NCI-H82 (cell line): ENCODE measurements around the gene ATP10A.

Experiments used
- DNase-seq: peaks from one replicate; lab custom pipeline; 2025; lab: John Stamatoyannopoulos, UW

The ATP10A gene

DNA sequence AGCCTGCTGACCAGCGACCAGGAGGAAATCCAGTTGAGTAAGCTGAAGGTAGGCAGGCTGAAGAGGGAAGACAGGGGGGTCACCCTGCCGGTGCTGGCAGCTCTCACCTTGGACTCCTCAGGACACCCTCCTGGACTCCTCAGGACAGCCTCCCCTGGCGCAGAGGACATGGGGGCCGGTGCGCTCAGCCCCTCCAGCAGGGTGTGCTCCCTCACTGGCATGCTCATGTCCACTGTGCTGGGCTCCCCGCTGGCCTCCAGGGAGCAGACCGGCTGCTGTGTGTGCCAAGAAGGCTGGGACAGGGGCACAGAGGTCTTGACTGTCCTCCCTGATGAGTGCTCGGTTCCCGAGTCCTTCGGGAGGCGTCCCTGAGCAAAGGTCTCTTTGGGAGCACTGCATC is 183.6 kb downstream of the ATP10A start:
- DNase-seq: no peak

DNA sequence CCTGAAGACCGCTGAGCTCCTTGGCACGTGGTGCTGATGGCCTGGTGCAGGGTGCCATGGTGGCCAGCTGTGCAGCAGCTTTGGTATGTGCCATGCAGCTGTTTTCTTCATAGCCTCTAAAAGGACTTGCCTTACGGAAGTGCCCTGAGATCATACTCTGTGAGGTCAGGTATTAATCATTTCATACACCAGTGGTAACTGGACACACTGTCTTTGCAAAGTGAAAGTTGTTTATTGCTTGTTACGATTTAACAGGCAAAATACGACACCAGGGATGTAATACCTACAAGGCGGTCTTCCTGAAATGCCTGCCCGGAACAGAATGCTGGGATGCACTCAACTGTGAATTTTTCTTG is 184.6 kb downstream of the ATP10A start:
- DNase-seq: no peak

DNA sequence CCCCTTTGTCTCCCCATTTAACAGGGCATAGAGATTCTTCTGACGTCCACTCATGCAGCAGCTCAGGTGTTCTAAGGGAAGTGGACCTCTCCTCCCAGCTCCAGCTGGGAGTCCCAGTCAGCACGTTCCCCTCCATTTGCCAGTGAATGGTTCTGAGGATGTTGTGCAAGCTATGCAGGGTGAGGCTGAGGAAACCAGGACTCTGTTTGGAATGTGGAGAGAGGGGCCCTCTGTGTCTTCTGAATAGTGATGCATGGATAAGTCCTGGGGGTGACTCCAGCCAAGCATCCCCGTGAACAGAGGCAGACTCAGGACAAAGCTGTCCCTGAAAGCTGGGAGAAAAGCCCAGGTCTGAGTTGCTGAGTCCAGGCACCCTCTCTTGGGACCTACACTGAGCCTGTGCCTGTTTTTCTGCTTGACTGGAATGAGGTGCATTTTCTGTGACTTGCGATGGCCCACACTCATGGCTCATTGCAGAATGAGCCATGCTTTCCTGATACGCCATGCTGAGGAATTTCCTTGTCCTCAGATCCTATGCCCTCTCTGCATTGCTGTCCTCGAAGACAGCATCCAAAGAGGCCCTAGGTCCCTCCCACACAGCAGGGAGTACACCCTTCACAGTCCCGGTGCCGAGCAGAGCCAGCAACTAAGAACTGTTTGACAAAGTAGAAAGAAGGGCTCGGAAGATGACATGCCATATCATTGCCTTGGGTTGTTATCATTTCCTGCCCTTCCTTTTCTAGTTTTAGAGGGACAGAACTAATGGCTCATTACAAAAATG is 185.2 kb downstream of the ATP10A start:
- DNase-seq: no peak

DNA sequence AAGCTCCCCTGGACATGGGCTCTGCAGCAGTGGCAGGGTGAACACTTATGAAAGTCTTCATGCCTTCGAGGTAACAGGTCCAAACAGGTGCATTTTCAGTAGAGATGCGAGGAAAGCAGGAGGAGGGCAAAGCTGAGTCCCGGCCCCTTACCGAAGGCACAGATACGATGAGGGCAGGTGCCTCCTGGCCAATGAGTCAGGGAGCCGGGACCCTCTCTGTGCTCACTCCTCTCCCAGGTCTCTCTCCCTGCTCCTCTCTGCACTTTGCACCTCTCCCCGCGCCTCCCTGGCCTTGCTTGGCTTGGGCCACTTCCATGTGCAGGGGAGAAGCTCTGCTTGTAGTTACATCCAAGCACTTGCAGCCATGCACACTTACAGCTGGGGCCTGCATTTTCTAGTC is 187.1 kb downstream of the ATP10A start:
- no peak for DNase-seq

DNA sequence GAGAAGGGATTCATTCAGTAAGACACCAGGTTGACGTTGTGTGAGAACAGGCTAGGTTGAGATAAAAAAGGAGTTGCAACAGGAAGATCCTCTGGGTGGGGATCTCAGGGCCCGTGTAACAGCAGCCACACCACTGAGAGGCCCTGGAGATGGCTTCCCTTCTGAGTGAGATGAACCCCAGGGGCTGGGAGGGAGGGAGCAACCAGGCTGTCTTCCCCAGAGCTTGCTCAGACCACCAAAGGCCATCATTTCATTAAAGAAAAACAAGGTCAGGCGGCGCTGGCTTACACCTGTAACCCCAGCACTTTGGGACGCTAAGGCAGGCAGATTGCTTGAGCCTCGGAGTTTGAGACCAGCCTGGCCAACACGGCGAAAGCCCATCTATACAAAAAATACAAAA is 187.7 kb downstream of the ATP10A start:
- DNase-seq: no peak

DNA sequence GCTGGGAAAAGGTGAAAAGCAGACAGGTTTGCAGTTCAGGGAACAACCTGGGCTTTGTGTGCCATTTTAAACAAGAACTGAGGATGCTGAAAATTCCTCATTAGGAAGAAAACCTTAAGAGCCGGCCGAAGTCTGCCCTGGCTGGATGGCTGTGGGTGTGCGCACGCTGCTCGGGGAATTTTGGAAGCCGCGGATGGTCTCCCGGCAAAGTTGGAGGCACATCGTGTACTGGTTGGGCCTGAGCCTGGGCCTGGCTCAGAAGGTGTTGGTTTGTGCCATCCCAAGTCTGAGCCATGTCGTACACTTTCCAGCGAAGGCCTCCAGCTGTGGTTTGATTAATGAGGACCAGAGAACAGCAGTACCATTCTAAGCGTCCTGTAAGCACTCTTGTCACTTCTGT is 188.2 kb downstream of the ATP10A start:
- DNase-seq: no peak

DNA sequence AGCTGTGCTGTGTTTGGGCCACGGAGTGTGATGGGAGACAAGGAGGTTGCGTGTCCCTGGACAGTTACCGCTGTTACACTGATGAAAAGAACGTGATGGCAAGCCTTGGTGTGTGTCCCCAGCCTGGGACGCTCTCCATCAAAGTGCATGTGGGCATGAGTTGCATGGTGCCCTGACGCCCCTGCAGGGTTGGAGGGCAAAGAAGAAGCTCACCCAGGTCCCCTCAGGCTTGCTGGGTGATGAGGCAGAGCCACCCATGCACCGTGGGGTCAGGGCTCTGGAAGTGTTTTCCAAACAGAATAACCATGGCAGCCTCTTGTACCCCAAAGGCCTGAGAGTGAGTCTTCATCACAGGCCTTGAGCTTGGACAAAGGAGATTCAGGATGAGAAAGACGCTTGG is 189.2 kb downstream of the ATP10A start:
- no peak for DNase-seq

DNA sequence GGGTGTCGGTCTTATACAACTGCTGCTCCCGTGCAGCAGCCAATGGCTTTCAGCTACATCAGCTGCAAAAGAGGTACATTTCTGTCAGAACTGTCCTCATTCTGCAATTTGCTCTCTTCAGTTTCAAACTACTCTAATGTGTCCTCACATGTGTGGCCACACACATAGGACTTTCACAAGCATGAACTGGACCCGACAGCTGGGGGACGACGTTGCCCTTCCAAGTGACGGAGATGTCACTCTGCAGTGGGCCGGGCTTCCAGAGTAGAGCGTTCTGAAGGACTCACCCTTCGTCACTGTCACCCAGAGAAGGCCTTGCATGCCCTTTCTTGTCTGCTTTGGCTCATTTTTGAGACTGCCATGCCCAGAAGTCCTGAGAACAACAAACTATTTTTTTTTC is 189.8 kb downstream of the ATP10A start:
- DNase-seq: no peak

DNA sequence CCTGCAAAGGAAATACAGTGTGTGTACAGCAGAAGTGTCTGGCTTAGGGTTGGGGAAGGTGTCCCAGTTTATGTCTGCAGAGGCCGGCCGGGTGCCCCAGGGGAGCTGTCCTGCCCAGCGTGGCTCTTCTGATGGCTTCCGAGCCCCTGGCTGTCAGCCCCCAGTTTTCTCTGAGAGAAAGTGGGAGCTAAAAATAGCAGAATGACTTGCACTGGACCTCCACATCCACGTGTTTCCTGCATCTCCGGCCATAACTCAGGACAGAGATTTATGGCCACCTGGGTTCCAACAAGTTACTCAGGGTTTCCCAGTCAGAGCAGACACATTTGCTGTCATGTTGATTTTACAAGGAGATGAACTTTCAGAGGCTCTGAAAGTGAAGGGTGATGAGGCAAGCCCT is 192.0 kb downstream of the ATP10A start:
- peak; percentile 52 for DNase-seq

DNA sequence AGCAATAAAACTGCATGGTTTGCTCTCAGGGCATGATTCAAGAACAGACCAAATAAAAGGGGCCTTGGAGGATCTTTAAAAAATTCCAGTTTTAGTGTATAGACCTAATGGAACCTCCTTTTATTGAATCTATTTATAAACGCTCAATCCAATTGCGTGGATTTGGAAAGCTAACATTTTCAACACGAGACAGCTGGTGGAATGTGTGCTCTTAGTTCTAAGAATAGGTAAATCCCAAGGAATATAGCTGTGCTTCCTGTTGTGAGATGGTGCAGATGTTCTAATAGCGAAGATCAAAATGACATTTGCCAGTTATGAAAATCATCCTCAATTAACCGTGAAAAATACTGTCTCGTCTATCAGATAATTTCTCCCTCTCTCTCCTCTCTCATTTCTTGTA is 192.5 kb downstream of the ATP10A start:
- peak; percentile 80 for DNase-seq

DNA sequence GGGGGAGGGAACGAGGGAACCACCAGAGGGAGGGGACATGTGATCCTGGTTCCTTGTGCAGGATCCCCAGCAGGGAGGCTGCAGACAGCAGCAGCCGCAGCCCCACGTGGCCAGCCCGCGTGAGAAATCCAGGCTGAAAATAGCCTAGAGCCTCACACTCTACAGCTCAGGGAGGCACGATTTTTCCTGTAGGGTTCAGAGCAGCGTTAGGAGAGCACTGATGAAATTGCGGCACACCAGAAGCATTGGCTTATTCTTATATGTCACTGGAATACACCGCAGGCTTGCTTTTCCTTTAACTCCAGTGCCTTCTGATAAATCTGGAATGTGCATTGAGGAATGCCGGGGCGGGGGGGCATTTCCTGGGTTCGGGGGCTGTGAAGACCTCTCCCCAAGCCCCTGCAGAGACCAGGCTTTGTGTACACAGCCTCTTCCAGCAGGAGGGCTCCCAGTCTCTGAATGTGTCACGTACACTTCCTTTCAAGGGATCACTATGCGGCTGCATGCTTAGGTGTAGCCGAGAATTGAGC is 193.0 kb downstream of the ATP10A start:
- peak; percentile 84 for DNase-seq

DNA sequence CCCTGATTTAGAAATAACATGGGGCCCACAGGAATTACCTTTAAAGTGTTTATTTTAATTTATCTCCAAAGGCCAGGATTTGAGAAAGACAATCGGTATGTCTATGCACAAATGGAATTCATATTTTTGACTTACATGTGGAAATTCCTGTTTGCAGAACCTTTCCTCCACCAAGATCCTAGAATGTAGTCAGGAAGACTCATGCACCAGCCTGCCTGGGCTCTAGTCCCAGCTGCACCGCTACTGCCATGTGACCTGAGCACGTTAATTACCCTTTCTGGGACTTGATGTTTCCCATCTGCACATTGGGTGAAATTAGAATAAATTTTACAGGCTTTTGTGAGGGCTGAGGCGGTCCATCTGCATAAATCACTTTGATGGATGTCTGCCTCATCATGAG is 194.2 kb downstream of the ATP10A start:
- DNase-seq: no peak

DNA sequence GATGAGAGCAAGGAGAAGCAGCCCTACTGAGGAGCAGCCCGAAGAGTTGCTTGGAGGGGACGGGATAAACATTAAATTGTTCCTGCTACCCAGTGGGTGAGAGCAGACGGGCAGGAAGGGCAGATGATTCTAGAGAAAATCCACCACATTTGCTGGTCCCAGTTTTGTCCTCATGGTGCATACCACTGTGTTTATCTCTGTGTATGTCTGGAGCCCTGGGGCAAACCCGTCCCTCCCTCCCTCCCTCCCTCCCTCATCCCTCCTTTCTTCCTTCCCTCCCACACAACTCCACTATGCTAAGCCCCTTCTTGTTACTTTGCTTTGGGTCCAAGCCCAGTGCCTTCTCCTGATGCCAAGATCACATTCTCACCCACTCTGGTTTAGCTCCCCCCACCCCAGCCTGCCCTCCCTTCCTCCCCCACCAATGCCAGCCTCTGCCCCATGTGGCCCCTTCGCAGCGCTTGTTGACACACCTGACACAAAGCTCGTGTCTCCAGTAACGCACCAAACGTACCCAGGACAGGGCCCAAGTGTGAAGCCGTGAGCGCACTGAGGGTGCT is 194.8 kb downstream of the ATP10A start:
- DNase-seq: no peak

DNA sequence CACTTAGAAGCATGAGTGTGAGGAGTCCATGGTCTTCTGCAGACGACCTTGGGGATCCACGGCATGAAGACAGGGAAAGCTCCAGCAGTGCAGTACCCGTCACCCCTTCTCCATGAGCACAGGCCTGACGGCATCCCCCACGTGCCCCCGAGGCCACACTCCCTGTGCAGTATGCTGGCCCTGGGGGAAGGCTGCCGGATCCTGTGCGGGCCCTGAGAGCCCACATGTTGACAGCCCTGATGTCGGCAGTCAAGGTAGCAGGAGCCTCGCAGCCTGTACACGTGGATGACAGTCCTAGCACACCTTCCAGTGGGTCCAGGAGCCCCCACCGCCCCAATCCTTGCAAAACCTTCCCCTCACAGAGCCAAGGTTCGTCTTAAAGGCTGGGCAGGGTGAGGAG is 195.3 kb downstream of the ATP10A start:
- no peak for DNase-seq

DNA sequence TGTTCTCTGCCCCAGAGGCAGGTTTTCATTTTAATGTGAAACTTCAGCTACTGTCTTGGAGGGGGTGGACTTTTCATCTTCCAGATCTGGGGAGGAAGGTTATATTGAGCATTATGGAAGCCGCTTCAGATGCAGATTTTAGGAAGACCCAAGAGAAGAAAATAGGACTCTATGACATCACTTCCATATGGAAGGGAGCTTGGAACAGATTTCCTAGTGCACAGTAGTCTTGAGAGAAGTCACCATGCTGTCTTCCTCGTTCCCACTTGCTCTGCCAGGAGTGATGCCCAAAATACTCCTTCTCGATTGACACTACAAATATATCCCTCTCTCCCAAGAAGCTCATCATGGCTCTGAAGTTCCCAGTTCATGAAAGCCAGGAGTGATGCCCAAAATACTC is 197.2 kb downstream of the ATP10A start:
- no peak for DNase-seq

DNA sequence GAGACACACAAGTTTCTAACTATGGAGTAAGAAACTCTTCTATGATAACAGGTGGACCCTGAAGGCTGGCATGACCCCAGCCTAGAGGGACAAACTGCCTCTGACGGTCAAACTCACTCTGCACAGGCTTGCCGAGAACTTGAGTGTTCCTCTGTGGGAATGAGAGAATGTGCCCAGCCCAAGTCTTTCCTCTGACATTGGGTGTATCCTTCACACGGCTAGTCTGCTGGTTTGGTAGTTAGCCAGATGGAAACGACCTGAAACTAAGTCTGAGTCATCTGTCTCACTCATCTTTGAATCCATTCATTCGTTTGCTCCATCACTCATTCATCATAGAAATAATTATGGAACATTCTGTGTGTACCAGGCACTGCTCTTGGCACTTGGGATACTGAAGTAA is 198.4 kb downstream of the ATP10A start:
- DNase-seq: no peak

DNA sequence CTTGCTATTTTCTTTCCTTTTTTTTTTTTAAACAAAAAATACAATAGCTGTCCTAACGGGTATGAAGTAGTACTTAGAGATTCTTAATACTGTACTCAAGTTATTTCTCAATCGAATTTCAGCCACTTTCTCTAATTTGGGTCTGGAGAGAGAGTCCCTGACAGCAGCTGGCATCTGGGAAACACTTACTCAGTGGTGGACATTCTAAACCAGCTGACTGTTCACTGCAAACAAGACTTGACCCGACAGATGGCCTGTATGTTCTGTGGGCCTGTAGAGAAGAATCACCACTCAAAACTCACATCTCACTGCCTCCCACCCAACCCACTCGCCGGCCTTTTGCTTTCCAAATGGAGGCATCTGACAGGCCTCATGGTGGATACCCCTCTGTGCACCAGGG is 199.6 kb downstream of the ATP10A start:
- DNase-seq: no peak

DNA sequence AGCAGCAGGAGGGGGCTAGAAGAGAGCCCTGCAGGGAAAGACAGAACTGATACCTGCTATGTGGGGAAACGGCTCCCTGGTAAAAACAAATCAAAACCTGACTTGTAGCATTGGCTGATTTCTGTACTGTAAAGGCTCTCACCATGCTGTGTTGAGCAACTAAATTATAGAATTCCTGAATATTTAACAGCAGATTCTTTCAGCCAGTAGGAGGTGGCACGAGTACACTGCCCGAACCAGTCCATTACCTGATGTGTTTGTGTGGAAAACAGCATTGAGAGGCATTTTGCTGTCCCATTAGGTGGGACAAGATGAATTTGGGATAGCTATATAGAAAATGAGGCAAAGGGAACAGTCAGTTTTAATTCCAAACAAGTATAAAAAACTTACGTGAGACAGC is 201.2 kb downstream of the ATP10A start:
- no peak for DNase-seq

DNA sequence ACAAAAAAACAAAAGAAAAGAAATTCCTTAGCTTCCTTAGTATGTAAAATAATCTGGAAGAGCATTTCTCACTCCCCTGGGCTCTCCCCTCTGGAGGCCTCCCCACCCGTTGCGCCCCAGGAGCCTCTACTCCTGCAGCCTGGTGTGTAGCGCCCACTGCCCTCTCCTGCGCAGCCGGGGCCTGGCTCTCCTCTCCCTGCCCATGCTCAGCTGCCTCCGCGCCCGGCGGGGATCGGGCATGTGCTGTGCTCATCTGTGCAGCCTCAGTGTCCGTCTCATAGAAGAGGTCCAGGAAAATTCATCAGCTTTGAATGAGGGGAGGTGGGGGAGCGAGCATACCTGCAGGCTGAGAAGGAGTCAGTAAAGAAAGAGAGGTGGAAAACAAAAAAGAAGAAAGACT is 203.9 kb downstream of the ATP10A start:
- DNase-seq: no peak

DNA sequence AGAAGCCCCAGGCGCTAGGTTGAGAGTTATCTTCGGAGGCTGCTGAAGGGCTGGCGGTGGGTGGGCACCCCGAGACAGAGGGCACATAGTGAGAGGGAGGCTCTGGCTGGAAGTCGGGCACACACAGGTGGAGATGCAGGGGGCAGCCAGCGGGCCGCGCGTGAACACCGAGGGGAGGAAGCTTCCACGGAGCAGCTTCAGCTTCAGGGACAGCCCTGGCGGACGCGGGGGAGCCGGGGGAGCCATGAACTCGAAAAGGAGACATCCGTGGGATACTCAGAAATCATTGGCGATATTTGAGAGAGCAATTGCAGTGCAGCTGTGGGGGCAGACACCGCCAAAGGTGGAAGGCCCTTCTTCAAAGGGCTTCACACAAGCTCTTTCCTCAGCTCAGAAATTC is 204.6 kb downstream of the ATP10A start:
- DNase-seq: no peak

DNA sequence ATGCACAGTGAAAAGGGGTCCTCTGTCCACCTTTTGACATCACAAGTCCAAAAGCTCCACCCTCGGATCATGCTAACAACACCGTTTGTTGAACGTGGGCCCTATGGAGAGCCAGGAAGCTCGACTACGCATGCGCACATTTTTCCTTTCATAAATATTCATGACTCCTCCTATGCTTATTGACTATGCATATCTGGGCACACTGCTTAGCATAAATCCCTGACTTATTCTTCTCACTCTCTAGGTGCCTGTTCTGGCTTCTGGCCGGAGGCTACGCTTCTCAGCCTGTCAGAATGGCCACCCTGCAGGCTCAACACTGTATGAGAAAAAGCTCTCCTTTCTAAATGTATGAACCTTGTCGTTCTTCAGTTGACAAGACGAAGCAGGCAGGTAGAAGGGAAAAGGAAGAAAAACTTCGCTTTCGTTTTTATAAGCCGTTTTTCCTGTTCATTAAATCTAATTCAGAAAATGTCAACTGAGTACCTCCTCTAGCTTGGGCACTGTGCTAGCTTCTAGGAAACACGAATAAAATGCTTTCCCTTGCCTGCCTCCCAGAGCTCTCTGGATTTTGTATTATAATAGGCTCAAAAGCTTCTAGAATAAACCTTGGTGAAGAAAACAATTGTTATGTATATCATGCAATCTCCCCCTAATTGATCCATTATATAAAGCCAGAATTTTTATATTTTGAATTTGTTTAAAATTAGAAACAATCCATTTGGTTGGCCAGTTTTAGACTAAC is 207.7 kb downstream of the ATP10A start:
- DNase-seq: no peak

DNA sequence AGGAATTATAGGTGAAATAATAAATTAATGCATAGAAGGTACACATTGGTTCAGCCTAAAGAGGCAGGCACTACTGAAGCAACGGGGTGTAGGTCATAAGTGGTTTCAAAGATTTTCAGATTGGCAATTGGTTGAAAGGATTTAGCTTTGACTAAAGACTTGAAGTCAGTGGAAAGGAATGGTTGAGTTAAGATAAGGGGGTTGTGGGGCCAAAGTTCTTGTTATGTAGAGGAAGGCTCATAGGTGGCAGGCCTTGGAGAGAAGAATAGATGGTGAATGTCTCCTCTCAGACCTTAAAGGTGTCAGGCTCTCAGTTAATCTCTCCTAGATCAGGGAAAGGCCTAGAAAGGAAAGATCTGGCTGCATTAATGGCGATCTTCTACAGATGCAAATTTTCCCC is 209.8 kb downstream of the ATP10A start:
- DNase-seq: no peak

DNA sequence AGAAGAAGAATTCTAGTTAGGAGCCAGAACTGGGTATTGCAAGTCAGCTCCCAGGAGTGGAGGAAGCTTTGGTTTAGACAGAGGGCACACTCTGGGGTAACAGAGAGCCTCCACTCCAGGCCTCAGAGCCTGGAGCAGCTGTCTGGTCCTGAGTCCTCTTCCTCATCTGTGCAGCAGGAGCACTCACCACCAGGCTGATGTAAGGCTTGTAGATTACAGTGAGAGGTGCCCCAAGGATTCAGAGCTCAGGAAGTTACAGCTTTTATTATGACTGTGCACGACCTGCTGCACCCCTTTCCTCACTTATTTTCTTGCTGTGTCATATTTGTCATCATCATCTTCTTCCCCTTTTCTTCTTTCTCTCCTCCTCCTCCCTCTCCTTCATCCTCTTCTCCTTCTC is 210.4 kb downstream of the ATP10A start:
- no peak for DNase-seq
